Tibial artery (tissue), 4 donors: Measurements from ENCODE around the gene HOXA2.

Experiments used
- DNase-seq, 2 donors: peaks; one replicate each; pipeline ENCODE4 v3.0.0-alpha.2; 2019
- H3K27ac ChIP-seq, 2 donors: fragments of 200-600 bp; sonication (generic) in 1 of 2; 1 replicate in 1 of 2; 2 replicates in 1 of 2; pipeline ENCODE4 v1.5.1; 2018 to 2019; ENCODE audit warnings: mild to moderate bottlenecking in 1 of 2
- H3K27me3 ChIP-seq, 2 donors: fragments of 200-600 bp; sonication (generic) in 1 of 2; one replicate each; pipeline versions ENCODE4 v1.5.1 to v1.6.0; 2016 to 2019
- H3K36me3 ChIP-seq, 3 donors: fragments of 200-600 bp; sonication (generic) in 2 of 3; one replicate each; pipeline ENCODE4 v1.5.1; 2016 to 2019; ENCODE audit warnings: mild to moderate bottlenecking in 2 of 3
- H3K4me1 ChIP-seq, 4 donors: fragments of 200-600 bp; sonication (generic) in 2 of 4; 1 replicate in 3 of 4; 2 replicates in 1 of 4; pipeline ENCODE4 v1.5.1; 2016 to 2019
- H3K4me3 ChIP-seq, 2 donors: fragments of 200-600 bp; sonication (generic) in 1 of 2; 1 replicate in 1 of 2; 2 replicates in 1 of 2; pipeline ENCODE4 v1.5.1; 2018 to 2019; ENCODE audit warnings: mild to moderate bottlenecking in 2 of 2
- H3K9me3 ChIP-seq, 3 donors: fragments of 200-600 bp; sonication (generic) in 1 of 3; one replicate each; pipeline ENCODE4 v1.5.1; 2016 to 2019
- intact Hi-C: fragments of 100-400 bp; cut with DNase I; formaldehyde crosslinking; loops from one replicate; pipeline ENCODE4 v1.15.0; 2023; ENCODE audit warnings: low total_unique reads
- TF ChIP-seq, protein P1 (sequence below), 2 experiments: fragments of 200-600 bp in 1 of 2; fragments of 450-650 bp in 1 of 2; IDR thresholded peaks; one replicate each; pipeline ENCODE4 v1.5.1; 2017 to 2019; ENCODE audit warnings: antibody characterized with exemption in 2 of 2, mild to moderate bottlenecking in 1 of 2, moderate library complexity in 1 of 2

The HOXA2 gene

DNA sequence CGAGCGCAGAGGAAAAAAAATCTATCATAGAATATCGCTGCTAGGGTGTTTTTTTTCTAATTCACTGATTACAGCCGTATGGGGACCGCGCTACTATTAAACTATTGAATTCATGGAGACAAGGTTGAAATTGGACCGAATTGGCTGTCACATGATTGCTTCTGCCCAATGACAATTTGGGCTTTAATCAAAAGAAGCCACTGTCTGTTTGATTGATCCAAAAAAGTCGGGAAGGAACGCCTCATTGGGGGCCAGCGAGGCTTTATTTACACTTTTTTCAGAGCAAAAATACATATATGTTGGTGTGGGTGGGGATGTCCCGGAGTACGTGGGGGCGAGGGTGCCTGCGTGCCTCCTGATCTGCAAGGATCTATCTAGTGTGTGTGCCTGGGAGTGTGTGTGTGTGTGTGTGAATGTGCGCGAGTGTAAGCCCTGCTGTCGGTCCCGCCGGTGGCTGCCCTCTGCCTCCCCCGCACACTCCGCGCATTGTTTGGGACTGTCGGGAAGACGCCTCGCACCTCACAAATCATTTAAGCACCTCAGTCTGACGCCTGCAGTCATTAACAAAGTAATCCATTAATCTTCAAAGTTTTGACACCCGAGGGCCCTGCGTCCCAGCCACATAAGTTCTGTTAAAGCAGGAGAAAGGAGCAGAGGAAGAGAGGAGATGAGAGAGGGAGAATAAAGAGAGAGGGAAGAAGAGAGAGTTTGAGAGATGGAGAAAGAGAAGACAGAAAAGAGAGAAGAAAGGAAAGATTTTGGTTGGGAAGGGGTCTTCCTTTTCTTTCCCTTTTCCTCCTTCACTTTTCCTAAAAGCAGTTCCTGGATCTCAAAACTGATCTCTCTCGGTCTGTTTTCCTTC lies at the start of gene HOXA2:
Gene HOXA2, minus strand, starts transcription at position 103 of the 862 bp plus-strand sequence. CDS start 183 bp downstream, outside the sequence.
- no peak for DNase-seq
- TF ChIP-seq, protein P1, sequence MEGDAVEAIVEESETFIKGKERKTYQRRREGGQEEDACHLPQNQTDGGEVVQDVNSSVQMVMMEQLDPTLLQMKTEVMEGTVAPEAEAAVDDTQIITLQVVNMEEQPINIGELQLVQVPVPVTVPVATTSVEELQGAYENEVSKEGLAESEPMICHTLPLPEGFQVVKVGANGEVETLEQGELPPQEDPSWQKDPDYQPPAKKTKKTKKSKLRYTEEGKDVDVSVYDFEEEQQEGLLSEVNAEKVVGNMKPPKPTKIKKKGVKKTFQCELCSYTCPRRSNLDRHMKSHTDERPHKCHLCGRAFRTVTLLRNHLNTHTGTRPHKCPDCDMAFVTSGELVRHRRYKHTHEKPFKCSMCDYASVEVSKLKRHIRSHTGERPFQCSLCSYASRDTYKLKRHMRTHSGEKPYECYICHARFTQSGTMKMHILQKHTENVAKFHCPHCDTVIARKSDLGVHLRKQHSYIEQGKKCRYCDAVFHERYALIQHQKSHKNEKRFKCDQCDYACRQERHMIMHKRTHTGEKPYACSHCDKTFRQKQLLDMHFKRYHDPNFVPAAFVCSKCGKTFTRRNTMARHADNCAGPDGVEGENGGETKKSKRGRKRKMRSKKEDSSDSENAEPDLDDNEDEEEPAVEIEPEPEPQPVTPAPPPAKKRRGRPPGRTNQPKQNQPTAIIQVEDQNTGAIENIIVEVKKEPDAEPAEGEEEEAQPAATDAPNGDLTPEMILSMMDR (IDR thresholded peaks at IDR 0.05) = no peak
- H3K4me1 ChIP-seq = peaks cover 0 to 26% (median 15%) of the 10 kb centered on the region in 4 donors
- no peaks in the 10 kb centered on the region for H3K27me3 ChIP-seq
- peak within 1 kb of the TSS in 1 of 2 donors; percentile 19 for H3K4me3 ChIP-seq
- no peak within 1 kb of the TSS for H3K27ac ChIP-seq
- H3K36me3 ChIP-seq = peaks cover 0 to 2% (median 0%) of the 10 kb centered on the region in 3 donors
- intact Hi-C loops = no loop called here
- no peaks in the 10 kb centered on the region for H3K9me3 ChIP-seq

DNA sequence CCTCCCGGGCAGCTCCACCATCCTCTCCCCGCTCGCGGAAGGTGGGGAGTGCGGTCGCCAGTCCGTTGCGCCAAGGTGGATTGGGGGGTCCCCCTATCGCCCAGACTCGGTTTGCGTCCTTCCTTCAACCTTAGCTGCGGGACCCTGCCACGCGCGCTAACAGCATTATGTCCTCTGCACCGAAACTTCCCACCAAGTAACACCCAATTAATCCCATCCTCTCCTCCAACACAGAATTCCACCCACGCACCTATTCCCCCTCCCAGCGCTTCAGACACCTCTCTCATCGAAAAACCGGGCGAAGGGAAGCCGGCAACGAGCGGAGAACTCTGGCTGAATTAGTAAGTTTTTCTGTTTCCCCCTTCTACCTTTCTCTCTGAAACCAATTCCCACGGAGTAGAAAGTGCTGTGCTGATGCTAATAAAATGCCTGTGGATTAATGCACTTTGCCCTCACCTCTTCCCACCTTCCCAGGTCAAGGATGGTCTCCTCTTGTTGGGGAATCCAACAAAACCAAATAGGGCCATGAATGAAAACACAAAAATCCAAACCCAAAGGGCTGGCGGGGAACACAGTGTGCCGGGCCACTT lies 49.0 kb upstream of the HOXA2 start:
- Histone ChIP-seq H3K36me3 (peaks cover 0 to 3% (median 0%) of the 10 kb centered on the region in 3 donors), H3K4me1 (peaks cover 10 to 65% (median 48%) of the 10 kb centered on the region in 4 donors), H3K27me3 (no peaks in the 10 kb centered on the region), H3K9me3 (no peaks in the 10 kb centered on the region), H3K4me3 (peak overlapping the region; percentile 66 to 78), H3K27ac (peak overlapping the region; percentile 94 to 95)
- peak in 1 of 2 donors; percentile 81 for DNase-seq
- intact Hi-C loops = no loop called here
- TF ChIP-seq, protein P1 (IDR thresholded peaks at IDR 0.05) = no peak

DNA sequence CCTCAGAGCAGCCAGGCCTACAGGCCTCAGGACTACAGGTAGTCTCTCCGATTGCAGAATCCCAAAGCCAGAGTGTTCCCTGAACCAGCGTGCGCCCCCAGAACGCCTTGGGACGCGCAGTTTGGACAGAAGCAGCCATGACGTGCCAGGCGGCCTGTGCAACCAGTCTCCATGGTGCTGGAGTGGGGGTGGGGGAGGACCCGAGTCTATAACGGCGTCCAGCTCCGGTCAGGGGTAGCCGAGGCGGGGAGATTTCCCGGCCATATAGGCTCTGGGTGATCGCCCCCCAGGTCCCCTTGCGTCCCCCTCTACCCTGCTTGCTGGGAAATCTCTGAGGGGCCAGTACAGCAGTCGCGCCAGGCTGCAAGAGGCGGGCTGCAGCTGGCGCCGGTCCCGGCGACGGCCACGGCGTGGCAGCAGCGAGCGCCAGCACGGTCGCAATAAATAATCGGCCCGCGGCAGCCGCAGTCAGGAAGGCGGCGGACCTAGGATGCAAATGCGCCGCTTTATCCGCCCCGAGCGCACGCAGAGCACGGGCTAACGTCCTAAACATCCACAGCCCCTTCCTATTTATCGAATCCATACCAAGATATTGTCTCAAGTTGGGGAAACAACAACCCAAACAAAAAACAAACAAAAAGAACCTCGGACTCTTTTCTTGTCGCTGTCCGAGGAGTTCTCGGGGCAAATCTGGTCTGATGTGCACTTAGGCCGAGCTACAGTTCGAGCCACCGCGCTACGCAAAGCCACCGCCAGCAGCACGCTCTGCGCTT lies 48.3 kb upstream of the HOXA2 start:
- Histone ChIP-seq H3K4me1 (peaks cover 10 to 65% (median 47%) of the 10 kb centered on the region in 4 donors), H3K36me3 (peaks cover under 1 to 7% (median under 1%) of the 10 kb centered on the region in 3 donors), H3K27ac (peak overlapping the region; percentile 94 to 95), H3K27me3 (no peaks in the 10 kb centered on the region), H3K4me3 (peak overlapping the region; percentile 66 to 78), H3K9me3 (no peaks in the 10 kb centered on the region)
- peak; percentile 81 to 90 for DNase-seq
- TF ChIP-seq, protein P1 (IDR thresholded peaks at IDR 0.05) = peak; percentile 86 to 95
- intact Hi-C loops = no loop called here

DNA sequence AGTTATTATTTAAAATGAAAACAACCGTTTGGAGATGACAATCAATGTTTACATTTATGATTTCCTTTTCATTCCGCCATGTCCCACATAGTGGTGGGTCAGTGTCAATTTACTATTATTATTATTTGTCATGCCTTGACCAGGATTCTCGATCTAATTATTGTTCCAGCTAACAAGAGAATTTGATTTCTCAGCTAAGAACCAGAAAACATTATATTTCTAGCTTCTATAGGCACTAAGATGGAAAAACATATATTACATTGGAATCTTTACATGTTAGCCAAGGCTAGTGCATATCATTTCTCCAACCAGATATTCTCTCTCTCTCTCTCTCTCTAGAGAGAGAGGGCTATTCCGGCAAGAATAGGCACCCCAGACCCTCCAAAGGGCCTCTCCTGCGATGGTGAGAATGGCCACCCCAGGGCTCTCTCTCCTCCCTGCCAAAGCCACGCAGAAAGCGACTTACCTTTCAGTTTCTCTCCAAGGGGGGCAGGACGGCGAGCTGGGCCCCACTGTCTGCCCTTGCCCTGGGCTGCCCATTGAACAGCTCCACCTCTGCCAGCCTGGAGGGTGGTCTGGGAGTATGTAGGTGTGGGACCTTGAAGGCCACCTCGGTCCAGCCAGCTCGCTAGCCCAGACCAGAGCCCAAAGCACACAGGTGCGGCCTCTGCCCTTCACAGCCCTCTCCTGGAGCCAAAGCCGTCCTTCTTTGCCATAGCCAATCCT lies 47.5 kb upstream of the HOXA2 start:
- Histone ChIP-seq H3K27me3 (no peaks in the 10 kb centered on the region), H3K4me3 (peak overlapping the region; percentile 66 to 78), H3K36me3 (peaks cover 8 to 15% (median 8%) of the 10 kb centered on the region in 3 donors), H3K27ac (peak overlapping the region; percentile 94 to 95), H3K9me3 (no peaks in the 10 kb centered on the region), H3K4me1 (peaks cover 10 to 58% (median 39%) of the 10 kb centered on the region in 4 donors)
- DNase-seq = peak in 1 of 2 donors; percentile 66
- TF ChIP-seq, protein P1 (IDR thresholded peaks at IDR 0.05) = no peak
- intact Hi-C loops = no loop called here
